SIG-M5 treated with dmso at 0.1 percent for 504 hours (cell line): Measurements from ENCODE around the gene AEBP1.

ENCODE experiments used
- DNase-seq: peaks from one replicate; lab custom pipeline; 2025; ENCODE audit not compliant: unreplicated experiment; lab: John Stamatoyannopoulos, UW

AEBP1 gene

DNA sequence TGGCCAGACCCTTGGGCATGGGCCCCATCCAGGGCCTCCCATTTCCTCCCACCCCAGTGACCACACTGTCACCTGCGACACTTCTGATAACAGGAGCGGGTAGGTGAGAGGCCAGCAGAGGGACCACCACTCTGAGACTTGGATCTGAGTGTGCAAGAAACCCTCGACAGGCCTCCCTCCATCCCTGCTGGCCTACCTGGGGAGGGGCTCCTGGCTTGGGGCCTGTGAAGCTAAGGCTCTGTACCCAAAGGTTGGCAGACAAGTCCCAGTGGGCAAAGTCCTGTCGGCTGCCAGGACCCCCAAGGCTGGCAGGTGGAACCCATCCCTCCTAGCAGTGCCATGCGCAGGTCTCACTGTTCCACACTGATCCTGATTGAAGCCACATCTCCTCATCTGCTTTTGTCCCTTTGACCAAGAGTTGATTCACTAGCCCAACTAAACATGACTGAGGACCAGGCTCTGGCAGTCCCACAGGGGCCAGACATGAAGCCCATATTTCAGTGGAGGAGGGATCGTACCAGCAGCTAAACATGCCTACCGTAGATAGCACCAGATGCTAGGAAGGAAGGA, 37.6 kb upstream of the AEBP1 start:
- DNase-seq = no peak

GRCh38 chr7:44067064-44067951, 36.8 kb upstream of the AEBP1 start:
- no peak for DNase-seq

- DNase-seq = no peak
These were observed 36.1 kb upstream of the AEBP1 start for GRCh38 chr7:44068054-44068453.

DNA sequence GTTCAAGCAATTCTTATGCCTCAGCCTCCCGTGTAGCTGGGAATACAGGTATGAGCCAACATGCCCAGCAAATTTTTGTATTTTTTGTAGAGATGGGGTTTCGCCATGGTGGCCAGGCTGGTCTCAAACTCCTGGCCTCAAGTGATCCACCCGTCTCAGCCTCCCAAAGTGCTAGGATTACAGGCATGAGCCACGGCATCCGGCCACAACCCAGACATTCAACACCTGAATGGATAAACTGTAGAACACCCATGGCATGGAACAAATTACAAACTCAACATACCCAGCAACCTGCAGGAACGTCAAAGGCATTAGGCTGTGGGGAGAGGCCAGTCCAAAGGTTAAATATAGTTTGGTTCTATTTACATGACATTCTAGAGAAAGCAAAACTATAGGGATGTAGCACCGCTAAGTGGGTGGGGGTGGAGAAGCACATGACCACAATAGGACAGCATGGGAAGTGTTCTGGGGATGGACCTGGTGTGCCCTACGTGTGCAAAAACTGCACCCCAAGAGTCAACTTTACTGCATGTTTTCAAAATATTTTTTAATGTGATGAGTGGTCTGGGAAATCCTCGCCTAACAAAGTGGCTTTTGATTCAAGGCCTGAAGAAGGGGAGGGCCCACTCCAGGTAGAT, 32.3 kb upstream of the AEBP1 start:
- DNase-seq = no peak

GRCh38 chr7:44072364-44073231, 31.5 kb upstream of the AEBP1 start:
- peak; percentile 36 for DNase-seq

GRCh38 chr7:44073664-44074348, 30.3 kb upstream of the AEBP1 start:
- DNase-seq = peak; percentile 47

- DNase-seq = no peak
These were observed 29.8 kb upstream of the AEBP1 start for GRCh38 chr7:44074349-44074695.

DNA sequence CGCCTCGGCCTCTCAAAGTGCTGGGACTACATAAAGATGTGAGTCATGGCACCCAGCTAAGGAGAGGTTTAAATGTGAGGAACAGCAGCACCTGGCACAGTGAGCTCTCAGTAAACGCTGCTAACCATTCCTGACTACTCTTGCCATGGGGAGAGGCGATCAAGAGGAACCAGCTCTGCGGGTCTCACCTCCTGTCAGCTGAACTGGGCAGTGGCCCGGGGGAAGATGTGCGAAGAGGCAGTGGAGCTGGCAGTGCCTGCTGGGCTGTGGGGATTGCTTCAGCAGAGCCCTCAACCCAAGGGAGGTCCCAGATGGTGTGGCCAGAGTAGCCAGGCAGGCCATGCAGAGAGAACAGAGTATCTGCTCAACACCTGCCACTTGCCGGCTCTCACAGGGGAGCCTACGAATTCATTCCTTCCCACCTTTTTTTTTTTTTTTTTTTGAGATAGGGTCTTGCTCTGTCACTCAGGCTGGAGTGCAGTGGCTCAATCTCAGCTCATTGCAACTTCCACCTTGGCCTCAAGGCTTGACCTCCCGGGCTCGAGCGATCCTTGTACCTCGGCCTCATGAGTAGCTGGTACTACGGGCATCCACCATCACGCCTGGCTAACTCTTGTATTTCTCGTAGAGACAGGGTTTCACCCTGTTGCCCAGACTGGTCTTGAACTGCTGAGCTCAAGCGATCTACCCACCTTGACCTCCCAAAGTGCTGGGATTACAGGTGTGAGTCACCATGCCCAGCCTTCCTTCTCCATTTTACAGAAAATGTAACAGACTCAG, 28.7 kb upstream of the AEBP1 start:
- peak; percentile 20 for DNase-seq

DNA sequence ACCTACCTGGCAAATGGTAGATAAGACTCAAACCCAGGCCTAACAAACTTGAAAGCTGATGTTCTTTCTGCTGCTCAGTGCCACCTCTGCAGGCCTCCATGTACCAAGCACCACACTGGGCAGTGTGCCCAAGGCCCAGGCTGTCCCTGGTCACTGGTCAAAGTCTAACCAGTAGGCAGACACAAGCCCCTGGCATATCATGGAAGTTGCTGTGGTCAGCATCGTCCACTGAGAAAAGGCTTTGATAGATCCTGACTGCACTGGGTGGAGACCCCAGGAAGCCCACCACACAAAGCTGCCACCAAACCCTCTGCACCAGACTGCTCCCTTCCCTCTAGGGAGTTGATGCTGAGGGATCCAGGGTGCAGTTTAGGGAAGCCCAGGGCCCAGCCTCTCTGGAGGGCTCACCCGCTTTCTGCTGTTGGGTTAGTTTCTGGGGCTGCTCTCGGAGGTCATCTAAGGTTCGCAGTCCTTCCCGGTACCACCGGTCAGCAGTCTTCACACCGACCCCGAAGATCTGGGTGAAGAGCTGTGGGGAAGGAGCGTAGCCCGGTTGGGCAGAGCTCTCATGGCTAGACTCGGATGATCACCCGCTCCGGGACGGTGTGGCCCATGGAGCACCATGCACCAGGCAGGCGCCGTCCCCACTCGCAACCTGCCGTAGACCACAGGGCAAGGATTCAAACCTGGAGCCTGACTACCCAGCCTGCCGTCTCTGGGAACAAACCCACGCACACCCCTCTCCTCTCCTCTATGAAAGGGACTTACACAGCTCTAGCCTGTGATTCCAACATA, 27.8 kb upstream of the AEBP1 start:
- DNase-seq = no peak

- DNase-seq = no peak
These were observed 27.1 kb upstream of the AEBP1 start for GRCh38 chr7:44077061-44077460.

GRCh38 chr7:44077681-44078091, 26.5 kb upstream of the AEBP1 start:
- DNase-seq = no peak

DNA sequence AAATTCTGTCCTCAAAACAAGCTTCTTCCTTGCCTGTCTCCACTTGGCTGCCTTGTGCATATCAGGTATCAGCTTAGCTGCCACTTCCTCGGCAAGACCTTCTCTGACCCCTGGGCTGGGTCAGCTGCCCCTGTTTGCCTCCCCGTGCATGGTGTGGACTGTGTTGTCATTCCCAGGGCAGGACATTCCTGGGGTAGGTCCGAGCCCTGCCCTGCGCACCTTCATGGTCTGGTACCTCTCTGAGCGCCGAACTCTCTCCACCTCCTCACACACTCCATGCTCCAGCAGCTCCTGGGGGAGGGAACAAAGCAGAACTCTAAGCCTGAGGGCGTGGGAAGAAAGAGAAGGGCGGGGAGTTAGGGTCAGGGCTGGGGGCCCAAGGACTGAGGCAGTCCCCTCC, 25.6 kb upstream of the AEBP1 start:
- DNase-seq = no peak

DNA sequence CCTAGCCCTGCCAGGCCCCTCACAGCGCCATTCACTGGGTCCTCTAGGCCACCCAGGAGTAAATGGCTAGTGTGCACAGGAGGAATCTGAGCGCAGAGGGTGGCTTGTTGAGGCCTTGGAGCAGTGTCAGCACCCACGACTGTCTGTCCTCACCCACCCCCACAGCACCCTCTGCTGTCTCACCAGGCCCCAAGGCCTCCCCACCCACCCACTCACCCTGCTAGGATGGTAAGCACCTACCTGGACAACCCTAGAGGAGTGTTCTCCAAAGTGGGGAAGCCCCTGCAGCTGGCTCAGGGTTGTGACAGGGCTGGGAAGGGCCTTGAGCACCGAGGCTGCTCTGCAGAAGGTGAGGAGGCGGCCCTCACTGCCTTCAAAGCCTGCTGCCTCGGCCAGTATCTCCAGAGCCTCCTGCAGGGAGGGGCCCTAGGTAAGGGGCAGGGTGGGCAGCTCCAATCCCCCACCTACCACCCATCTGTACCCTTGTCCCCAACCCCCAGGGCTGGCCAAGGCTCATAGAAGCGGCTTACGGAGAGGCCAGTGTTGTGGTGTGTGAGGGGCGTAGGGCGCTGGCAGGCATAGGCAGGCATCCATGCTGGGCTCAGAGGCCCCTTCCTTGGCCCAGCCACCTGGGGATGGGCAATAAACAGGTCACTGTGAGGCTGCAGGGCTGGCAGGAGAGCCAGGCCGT, 24.7 kb upstream of the AEBP1 start:
- no peak for DNase-seq

GRCh38 chr7:44080118-44080517, 24.0 kb upstream of the AEBP1 start:
- DNase-seq = no peak

- DNase-seq = no peak
These were observed 23.4 kb upstream of the AEBP1 start for GRCh38 chr7:44080686-44081265.

GRCh38 chr7:44081266-44081748, 22.8 kb upstream of the AEBP1 start:
- DNase-seq = peak; percentile 40

DNA sequence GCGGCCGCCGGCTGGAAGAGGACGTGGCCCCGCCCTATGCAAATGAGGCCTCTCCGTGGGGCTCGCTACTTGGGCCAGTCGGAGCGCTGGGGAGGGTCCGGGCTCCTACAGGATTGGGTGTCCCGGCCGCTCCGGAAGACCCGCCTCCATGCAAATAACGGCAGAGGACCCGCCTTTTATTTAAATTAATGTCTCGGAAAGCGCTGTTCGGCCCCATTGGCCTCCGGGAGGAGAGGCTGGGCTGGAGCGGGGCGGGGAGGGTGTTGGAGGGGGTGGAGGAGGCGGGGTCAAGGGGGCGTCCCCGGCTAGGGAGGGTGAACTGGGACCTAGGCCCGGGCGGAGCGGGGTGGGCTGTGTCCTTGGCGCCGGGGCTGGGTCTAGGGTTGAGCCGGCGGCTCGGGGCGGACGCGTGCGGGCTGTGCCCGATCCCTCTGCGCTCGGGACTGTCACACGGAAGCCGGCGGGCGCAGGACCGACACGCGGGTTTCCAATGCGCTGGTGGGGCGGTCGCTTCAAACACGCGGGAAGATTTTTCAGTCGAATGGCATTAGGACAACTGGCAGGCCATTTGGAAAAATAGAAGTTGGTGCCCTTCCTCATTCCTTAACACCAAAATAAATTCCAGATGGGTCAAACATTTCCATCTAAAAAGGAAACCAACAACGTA, 21.5 kb upstream of the AEBP1 start:
- DNase-seq = peak; percentile 99
